Neural cell (in vitro differentiated cells): ENCODE measurements around the gene HOXB4.

ENCODE experiments used
- CTCF ChIP-seq: fragments of 450-650 bp; IDR thresholded peaks from 2 replicates; pipeline ENCODE4 v1.5.1; 2014; ENCODE audit warnings: antibody characterized with exemption, mild to moderate bottlenecking, moderate library complexity; ENCODE audit not compliant: poor library complexity, severe bottlenecking
- EZH2 ChIP-seq: fragments of 200-600, 300-800 bp; shearing (Covaris generic), sonication (generic); IDR thresholded peaks from 2 replicates; pipeline ENCODE4 v1.6.1; 2014; ENCODE audit warnings: antibody characterized with exemption, low read length, borderline replicate concordance, mild to moderate bottlenecking; ENCODE audit not compliant: insufficient read depth, poor library complexity, severe bottlenecking
- POLR2AphosphoS5 ChIP-seq: IDR thresholded peaks from 2 replicates; pipeline ENCODE4 v1.6.1; 2012
- REST ChIP-seq: IDR thresholded peaks from 2 replicates; pipeline ENCODE4 v1.6.1; 2012; ENCODE audit warnings: borderline replicate concordance
- SMC3 ChIP-seq: fragments of 450-650 bp; conservative IDR thresholded peaks from 2 replicates; pipeline ENCODE4 v1.6.1; 2014; ENCODE audit warnings: antibody characterized with exemption, mild to moderate bottlenecking, moderate library complexity; ENCODE audit not compliant: poor library complexity
- TAF1 ChIP-seq: IDR thresholded peaks from 2 replicates; pipeline ENCODE4 v1.6.1; 2012; ENCODE audit warnings: low read depth

GRCh38 chr17:48565925-48566710 lies 12.0 kb downstream of the HOXB4 start:
- TF ChIP-seq REST (no peak), EZH2 (no peak), CTCF (no peak), POLR2AphosphoS5 (no peak), TAF1 (no peak), SMC3 (no peak)
